CD4-positive, alpha-beta T cell treated with Interleukin-15 for 4 hours (primary cell): Measurements from ENCODE around the gene ECHDC1.

Source experiments
- DNase-seq: peaks from one replicate; pipeline ENCODE4 v3.0.0-alpha.2; 2020; ENCODE audit warnings: low spot score

ECHDC1 gene

DNA sequence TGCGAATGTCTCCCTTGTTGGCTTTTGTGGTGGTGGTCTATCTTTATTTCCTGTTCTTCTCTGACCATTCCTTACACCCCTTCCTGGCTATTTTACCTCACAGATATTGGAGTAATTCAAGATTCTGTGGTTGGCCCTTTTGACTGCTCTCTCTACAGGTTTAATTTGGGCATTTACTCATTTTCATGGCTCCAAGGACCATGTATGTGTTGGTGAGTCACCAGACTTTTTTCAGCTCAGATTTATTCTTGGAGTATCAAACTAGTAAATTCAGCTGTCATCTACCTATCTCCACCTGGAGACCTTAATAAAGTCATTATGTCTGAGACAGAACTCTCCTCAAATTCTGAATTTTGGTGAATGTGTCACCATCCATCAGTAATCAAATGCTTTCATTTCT, 61.2 kb downstream of the ECHDC1 start:
- no peak for DNase-seq

DNA sequence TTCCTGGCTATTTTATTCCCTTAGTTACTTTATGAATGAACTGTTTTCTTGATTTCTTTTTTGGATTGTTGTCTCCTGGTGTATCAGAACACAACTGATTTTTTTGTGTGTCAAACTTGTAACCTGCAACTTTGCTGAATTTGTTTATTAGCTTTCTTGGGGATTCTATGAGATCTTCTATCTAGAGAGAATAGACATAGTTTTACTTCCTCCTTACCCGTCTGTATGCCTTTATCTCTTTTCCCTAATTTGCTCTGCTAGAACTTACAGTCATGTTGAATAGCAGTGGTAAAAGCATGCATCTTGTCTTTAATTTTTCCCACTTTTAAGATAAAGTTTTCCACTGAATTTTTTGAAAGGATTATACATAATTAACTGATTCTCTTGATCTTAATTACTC, 63.6 kb downstream of the ECHDC1 start:
- DNase-seq = no peak

- no peak for DNase-seq
Observed at GRCh38 chr6:127277878-127278843, 65.2 kb downstream of the ECHDC1 start.

DNA sequence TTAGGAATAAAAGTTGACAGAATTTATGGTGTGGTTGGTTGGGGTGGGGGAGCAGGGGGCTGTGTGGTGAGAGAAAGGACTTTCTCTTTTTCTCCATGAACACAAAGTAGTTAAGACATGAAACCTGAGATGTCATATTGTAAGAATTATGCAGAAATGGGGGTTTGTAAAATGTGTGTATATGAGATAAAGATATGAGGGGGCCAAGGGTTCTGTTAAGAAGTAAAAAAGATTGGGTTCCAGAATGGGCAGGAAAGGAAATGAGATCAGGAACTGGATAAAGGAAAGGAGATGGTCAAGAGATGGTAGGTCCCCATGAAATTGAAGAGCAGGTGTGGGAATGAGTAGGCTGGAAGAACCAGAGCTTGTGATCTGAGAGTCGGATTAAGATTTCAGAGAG, 67.1 kb downstream of the ECHDC1 start:
- no peak for DNase-seq

DNA sequence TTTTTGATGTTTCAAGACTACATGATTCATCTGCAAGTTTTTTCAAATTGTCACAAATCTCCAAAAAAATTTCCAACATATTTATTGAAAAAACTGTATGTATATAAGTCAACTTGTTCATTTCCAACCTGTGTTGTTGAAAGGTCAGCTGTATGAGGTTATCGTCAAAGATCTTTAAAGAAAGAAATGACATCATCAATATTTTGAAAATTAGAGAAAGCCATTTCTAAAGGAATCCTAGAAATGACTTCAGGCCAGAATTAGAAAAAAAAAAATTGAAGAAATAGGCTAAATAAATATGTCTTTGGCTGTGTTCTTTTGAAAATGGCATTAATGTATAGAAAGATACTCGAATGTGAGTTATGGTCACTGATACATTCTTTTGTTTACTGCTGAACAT, 69.9 kb downstream of the ECHDC1 start:
- DNase-seq = no peak

GRCh38 chr6:127272576-127272975, 70.8 kb downstream of the ECHDC1 start:
- DNase-seq = no peak

- DNase-seq = peak; percentile 9
Observed at GRCh38 chr6:127267646-127268625, 75.5 kb downstream of the ECHDC1 start.

DNA sequence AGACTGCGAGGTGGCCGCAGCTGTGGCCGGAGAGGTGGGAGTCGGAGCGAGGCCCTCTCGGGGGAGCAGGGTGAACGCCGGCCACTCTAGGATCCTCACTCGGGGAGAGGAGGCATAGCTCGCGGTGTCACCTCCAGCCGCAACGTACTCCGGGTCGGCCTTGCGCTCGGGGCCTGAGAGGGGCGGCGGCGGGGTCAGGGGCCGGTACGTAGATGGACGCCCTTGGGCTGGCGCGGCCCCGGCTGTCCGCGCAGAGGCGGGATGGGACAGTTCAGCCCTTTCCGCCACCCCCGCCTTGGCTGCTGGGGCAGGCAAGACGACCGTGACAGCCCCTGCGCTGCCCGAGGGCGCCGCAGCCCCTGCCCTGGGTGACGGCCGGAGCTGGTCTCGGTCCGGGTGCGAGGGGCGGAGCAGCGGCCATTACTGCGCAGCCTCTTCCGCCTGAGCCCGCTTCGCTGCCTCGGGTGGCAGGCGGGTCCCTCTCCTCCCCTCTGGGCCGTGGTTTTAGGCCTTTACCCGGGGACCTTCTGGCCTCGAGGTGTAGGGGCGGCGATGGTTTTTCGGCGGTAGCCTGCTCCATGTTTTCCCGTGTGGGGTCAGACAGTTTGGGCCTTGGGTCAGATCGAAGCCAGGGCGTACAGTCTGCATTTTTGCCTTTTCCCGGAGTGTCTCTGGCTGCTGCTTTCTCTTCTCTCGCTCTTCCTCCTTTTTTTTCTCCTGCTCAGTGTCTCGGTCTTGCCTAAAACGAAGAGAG, 76.3 kb downstream of the ECHDC1 start:
- peak; percentile 37 for DNase-seq

DNA sequence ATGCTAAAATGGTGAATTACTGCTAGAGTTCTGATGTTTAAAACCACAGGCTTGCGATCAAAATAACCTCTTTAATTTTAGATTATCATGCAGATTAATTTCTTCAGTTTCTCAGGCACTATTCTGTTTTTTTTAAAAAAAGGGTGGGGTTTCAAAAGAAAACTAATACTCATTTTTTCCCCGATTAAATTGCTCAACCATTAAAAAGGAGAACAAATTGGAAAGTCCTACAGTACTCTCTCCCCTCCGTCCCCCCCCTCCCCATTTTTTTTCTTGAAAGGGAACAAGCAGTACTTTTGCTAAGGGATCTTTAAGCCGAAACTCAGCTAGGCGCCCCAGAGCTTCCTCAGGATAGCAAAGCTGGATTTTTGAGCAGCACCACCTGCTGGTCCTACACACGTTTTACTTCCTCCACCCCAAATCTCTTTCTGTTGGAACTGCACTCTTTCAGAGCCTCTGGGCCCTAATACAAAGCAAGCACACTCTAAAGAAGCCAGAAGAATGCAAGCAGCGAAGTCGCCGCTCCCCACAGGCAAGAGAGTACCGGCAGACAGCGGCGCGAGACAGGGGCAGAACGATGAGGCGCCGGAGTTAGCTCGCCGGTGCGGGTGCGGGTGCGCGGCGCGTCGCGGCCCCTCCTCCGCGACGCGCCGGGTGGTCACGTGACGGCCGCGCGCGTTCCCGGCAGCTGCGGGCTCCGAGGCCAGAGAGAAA, 77.1 kb downstream of the ECHDC1 start, which contains the start of gene RNF146:
Gene RNF146, plus strand, starts transcription at position 687 of the 714 bp plus-strand sequence. CDS start 13,475 bp downstream, outside the sequence.
- peak; percentile 65 for DNase-seq

DNA sequence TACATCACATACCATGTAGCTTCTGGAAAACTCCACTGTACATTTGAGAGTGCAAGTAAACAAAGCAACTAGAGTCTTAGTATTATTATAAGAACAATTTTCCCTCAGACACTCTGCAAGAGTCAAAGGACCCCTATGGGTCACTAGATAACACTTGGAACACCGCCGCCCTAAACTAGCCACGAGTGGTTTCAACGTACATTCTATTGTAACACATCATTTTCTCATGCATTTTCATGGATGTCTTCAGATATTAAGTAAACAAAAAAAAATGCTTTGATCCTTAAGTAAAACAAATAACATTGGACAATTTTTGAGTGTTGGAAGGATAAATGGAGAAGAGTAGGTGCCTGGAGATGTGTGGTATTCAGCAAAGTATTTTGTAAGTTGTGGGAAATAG, 79.9 kb downstream of the ECHDC1 start:
- no peak for DNase-seq

DNA sequence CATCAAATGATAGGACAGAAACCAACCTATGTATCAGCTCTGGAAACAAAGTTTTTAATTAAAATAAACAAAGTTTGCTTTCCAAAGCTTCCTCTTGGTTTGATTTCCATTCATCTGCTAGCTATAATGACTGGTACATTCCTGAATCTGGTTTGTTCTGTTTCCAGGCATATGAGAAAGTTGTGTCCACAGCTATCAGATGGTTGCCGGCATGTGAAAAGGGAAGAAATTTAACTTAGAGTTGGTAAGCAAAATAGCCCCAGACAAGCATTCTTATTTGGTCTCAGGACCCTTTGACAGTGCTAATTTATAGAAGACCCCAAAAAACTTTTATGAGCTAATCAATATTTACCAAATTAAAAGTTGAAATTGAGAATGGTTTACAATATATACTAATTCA, 80.5 kb downstream of the ECHDC1 start:
- no peak for DNase-seq

DNA sequence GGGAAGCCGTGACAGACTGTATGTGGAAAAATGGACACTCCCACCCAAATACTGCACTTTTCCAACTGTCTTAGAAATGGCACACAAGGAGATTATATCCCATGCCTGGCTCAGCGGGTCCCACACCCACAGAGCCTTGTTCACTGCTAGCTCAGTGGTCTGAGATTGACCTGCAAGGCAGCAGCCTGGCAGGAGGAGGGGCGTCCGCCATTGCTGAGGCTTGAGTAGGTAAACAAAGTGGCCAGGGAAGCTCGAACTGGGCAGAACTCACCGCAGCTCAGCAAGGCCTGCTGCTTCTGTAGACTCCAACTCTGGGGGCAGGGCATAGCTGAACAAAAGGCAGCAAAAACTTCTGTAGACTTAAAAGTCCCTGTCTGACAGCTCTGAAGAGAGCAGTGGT, 88.1 kb downstream of the ECHDC1 start:
- no peak for DNase-seq

- DNase-seq = no peak
Observed at GRCh38 chr6:127249621-127250020, 93.8 kb downstream of the ECHDC1 start.

- no peak for DNase-seq
Observed at GRCh38 chr6:127247114-127248096, 96.0 kb downstream of the ECHDC1 start.

GRCh38 chr6:127243501-127243900, 99.9 kb downstream of the ECHDC1 start:
- no peak for DNase-seq
